Measurements from ENCODE around the gene LIPE. TPM values are rescaled to one million over a fixed set of nuclear protein-coding genes. Genes with fewer than 3 reads are reported as not detected.

The LIPE gene, protein sequence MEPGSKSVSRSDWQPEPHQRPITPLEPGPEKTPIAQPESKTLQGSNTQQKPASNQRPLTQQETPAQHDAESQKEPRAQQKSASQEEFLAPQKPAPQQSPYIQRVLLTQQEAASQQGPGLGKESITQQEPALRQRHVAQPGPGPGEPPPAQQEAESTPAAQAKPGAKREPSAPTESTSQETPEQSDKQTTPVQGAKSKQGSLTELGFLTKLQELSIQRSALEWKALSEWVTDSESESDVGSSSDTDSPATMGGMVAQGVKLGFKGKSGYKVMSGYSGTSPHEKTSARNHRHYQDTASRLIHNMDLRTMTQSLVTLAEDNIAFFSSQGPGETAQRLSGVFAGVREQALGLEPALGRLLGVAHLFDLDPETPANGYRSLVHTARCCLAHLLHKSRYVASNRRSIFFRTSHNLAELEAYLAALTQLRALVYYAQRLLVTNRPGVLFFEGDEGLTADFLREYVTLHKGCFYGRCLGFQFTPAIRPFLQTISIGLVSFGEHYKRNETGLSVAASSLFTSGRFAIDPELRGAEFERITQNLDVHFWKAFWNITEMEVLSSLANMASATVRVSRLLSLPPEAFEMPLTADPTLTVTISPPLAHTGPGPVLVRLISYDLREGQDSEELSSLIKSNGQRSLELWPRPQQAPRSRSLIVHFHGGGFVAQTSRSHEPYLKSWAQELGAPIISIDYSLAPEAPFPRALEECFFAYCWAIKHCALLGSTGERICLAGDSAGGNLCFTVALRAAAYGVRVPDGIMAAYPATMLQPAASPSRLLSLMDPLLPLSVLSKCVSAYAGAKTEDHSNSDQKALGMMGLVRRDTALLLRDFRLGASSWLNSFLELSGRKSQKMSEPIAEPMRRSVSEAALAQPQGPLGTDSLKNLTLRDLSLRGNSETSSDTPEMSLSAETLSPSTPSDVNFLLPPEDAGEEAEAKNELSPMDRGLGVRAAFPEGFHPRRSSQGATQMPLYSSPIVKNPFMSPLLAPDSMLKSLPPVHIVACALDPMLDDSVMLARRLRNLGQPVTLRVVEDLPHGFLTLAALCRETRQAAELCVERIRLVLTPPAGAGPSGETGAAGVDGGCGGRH
- total RNA-seq, result 10 to 100 TPM; 12.5 to 25.5 TPM

DNA sequence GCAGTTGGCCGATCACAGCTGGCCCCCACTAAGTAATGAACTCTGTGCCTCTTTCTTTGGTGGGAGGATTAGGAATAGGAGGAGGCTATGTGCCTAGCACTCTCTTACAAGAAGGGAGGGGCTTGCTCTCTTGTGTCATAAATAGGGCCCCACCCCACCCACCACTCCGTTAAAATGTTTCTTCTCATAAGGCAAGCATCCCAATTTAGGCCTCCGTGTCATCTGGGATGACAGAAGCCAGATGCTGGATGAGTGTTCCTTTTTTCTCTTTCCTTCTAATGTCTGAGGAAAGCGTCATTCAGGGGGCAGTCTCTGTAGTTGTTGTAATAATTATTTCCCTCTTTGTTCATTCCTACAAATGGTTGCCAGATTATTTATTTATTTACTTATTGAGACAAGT lies at the start of gene LIPE:
TSS of gene LIPE (minus strand) at position 76 of the 400 bp plus-strand sequence. CDS start 239 bp downstream, outside the sequence.
- Mint-ChIP-seq H3K4me1 (peaks cover 8% of the 10 kb centered on the region), H3K36me3 (ENCODE audit: low read depth) (no peaks in the 10 kb centered on the region), H3K27ac (no peak within 1 kb of the TSS), H3K27me3 (no peaks in the 10 kb centered on the region), H3K4me3 (no peak within 1 kb of the TSS), H3K9me3 (no peaks in the 10 kb centered on the region)
- ATAC-seq (replicated peaks), result no peak

DNA sequence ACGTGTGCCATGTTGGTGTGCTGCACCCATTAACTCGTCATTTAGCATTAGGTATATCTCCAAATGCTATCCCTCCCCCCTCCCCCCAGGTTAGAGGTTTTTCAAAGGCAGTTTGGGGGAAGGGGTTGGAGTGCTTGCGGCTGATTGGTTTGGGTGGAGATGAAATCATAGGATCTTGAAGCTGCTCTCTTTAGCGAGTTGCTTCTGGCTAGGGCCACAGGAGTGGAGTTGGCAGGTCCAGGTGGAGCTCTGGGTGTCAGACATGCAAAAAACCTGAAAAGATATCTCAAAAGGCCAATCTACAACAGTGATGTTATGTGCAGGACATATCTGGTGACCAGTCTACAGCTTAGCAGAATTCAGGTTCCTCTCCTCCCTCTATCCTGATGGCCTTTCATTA lies 48.2 kb upstream of the LIPE start:
- H3K27me3 Mint-ChIP-seq, result no peaks in the 10 kb centered on the region
- peaks cover 4% of the 10 kb centered on the region for H3K9me3 Mint-ChIP-seq
- ATAC-seq (replicated peaks), result no peak
- H3K4me1 Mint-ChIP-seq, result peaks cover 10% of the 10 kb centered on the region
- no peak overlapping the region for H3K27ac Mint-ChIP-seq
- no peaks in the 10 kb centered on the region for H3K36me3 Mint-ChIP-seq (ENCODE audit: low read depth)
- H3K4me3 Mint-ChIP-seq, result no peak overlapping the region

DNA sequence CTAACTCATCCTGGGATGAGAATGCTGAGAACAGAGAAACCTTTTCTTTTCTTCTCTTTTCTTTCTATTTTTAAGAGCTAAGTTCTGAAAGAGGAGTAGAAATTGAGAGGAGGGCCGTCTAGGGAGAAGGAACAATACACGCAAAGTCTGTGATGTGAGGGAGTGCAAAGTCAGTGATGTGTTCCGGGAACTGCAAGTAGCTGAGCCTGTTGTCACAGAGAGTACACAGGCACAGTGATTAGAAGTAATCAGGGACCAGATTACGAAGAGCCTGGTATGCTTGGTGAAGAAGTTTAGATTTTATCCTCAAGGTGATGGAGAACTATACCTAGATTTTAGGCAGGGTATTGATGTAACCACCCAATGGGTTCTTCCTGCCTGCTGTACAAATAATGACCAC lies 47.6 kb upstream of the LIPE start:
- no peak for ATAC-seq (replicated peaks)
- H3K4me1 Mint-ChIP-seq, result peaks cover 10% of the 10 kb centered on the region
- no peaks in the 10 kb centered on the region for H3K36me3 Mint-ChIP-seq (ENCODE audit: low read depth)

DNA sequence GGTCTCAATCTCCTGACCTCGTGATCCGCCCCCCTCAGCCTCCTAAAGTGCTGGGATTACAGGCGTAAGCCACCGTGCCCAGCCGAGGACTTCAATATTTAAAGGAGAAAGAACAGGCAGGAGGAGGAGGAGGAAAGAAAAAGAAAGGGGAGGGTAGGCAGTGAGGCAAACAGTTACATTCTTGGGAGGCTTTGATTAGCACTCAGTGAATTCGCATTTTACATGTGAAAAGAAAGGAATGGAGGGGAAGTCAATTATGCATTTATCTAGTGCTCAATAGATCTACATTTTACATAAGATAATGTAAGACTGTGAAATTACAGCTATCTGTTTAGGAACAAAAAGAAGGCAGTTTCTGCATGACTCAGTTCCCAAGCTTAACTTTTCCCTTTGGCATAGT lies 46.5 kb upstream of the LIPE start:
- no peaks in the 10 kb centered on the region for H3K9me3 Mint-ChIP-seq
- H3K4me3 Mint-ChIP-seq, result no peak overlapping the region
- no peaks in the 10 kb centered on the region for H3K36me3 Mint-ChIP-seq (ENCODE audit: low read depth)
- no peaks in the 10 kb centered on the region for H3K4me1 Mint-ChIP-seq
- no peak for ATAC-seq (replicated peaks)
- H3K27ac Mint-ChIP-seq, result no peak overlapping the region
- H3K27me3 Mint-ChIP-seq, result no peaks in the 10 kb centered on the region

More for the DNA sequence above, 47.6 kb upstream of the LIPE start:
- Mint-ChIP-seq H3K27me3 (no peaks in the 10 kb centered on the region), H3K4me3 (no peak overlapping the region), H3K27ac (no peak overlapping the region), H3K9me3 (peaks cover 4% of the 10 kb centered on the region)

DNA sequence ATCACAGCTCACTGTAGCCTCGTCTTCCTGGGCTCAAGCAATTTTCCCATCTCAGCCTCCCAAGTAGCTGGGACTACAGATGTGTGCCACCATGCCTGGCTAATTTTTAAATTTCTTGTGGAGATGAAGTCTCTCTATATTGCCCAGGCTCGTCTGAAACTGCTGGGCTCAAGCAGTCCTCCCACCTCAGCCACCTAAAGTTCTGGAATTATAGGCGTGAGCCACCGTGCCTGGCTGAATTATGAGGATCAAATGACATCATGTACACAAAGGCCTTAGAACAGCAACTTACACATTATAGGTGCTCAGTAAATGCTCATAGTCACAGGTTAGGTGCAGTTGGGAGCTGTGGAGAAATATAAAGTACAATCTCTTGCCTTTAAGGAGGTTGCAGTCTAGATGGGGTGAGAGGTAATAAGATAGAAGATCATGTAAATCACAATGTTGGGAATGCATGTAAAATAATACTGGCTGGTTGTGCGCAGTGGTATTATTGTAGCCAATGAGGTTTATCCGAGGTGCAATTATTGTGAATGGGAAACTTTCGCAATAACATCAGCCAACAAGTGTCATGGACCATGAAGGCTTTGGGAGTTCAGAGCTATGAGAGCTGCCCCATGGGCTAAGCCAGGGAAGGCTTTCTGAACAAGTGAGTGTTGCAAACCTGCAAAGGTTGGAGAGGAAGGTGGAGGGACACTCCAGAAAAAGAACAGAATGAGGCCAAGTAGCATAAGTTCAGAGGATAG lies 45.4 kb upstream of the LIPE start:
- Mint-ChIP-seq H3K27ac (no peak overlapping the region), H3K4me3 (no peak overlapping the region), H3K36me3 (ENCODE audit: low read depth) (no peaks in the 10 kb centered on the region), H3K27me3 (no peaks in the 10 kb centered on the region), H3K4me1 (peaks cover 5% of the 10 kb centered on the region), H3K9me3 (no peaks in the 10 kb centered on the region)
- no peak for ATAC-seq (replicated peaks)

DNA sequence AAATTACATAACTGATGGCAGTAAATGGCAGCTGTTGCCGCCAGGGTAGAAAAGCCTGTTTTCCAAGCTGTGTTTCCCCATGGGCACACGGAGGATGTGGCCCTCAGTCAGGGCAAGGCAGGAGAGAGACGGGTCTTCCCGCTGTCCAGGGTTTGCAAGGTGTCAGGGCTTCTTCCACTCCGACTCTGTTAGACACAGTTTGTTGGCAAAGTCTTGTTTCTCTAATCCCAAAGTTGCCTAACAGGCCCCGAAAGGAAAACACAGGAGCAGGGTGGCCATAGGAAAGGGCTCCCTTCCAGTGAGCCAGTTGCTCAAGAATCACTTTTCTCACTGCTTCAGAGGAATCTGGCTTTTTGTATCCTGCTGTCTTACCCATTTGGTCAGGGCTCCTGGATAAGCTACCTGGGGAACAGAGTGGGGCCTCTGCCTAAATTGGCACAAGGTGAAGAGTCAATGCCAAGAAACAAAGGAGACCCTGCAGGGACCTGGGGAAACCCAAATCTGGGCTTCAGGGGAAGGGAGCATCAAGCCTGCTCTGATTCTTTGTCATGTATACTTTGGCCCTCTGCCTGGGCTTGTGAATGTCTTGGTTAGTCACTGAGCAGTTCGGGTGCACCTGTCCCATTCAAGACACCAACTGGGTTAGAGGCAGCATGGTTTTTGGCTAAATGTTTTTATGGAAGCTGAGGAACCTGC lies 44.5 kb upstream of the LIPE start:
- H3K27ac Mint-ChIP-seq, result no peak overlapping the region
- no peaks in the 10 kb centered on the region for H3K27me3 Mint-ChIP-seq
- H3K36me3 Mint-ChIP-seq (ENCODE audit: low read depth), result no peaks in the 10 kb centered on the region
- no peak overlapping the region for H3K4me3 Mint-ChIP-seq
- no peak for ATAC-seq (replicated peaks)
- no peaks in the 10 kb centered on the region for H3K9me3 Mint-ChIP-seq
- H3K4me1 Mint-ChIP-seq, result peaks cover 12% of the 10 kb centered on the region

DNA sequence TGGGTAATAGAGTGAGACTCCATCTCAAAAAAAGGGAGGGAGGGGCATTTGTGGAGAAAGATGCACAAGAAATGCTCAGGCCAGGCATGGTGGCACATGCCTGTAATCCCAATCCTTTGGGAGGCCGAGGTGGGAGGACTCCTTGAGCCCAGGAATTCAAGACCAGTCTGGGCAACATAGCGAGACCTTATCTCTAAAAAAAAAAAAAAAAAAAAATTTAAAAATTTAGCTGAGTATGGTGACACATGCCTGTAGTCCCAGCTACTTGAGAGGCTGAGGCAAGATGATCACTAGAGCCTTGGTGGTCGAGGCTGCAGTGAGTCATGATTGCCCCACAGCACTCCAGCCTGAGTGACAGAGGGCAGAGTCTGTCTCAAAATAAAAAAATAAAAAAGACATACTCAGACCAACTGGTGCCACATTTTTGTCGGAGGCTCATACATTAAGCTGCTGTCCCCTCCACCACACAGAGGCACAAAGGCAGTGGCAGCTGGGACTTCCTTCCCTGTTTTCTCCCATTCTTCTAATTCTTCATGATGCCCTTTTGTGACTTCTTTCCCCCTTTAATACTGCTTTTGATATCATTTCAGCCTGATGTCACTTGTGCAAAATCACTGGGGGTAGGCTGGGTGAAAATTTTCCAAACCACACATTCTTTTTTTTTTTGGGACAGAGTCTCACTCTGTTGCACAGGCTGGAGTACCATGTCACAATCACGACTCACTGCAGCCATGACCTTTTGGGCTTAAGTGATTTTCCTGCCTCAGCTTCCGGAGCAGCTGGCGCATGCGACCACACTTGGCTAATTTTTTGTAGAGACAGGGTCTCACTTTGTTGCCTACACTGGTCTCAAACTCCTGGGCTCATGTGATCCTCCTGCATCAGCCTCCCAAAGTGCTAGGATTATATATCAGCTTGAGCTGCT lies 42.4 kb upstream of the LIPE start:
- Mint-ChIP-seq H3K36me3 (ENCODE audit: low read depth) (no peaks in the 10 kb centered on the region), H3K27ac (no peak overlapping the region), H3K27me3 (no peaks in the 10 kb centered on the region), H3K9me3 (no peaks in the 10 kb centered on the region), H3K4me1 (peaks cover 16% of the 10 kb centered on the region), H3K4me3 (no peak overlapping the region)
- ATAC-seq (replicated peaks), result peak; percentile 81

DNA sequence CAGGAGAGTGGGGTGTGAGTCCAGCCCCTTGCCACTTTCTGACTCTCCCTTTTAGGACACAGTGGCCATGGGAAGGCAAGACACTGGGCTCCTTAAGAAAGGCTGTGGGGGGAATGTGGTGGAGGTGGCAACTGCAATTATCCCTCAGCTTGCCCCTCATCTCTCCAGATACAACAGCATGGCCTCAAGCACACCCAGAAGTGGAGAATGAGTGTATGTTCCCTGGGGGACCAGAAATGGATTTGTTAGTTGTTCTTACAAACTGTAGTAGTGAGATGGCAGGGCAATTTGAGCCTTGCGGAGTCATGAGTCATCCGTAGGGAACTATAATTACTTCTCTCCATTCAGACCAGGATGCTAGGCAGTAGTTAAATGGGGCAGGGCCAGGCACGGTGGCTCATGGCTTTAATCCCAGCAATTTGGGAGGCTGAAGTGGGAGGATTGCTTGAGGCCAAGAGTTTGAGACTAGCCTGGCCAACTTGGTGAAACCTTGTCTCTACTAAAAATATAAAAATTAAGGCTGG lies 41.1 kb upstream of the LIPE start:
- no peaks in the 10 kb centered on the region for H3K9me3 Mint-ChIP-seq
- no peaks in the 10 kb centered on the region for H3K27me3 Mint-ChIP-seq
- no peak for ATAC-seq (replicated peaks)
- no peaks in the 10 kb centered on the region for H3K36me3 Mint-ChIP-seq (ENCODE audit: low read depth)
- H3K4me3 Mint-ChIP-seq, result no peak overlapping the region
- H3K4me1 Mint-ChIP-seq, result peaks cover 16% of the 10 kb centered on the region
- no peak overlapping the region for H3K27ac Mint-ChIP-seq

DNA sequence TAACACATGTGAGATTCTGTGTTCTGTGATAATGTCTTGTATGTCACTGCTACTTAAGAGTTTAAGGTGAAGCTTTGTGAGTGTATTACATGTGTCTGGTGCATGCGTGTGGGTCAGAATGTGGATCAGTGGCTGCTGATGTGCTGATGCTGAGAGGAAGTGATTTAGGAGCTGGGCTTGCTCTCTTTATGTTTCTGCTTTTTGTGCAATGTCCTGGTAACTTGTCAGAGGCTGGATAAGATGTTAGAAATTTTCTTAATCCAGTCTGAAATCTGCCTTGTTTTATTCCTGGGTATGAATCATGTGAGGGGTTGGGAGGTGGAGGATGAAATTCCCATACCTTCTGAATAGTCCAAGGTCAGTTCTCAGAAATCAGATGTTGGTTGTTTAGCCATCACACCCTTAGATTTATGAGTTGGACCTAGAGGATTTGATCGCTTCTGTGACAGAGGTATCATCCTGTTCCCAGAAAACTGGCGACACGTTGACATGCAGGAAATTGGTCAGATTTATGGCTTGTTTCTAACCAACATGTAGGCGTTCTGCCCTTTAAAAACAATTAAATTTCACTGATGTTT lies 40.1 kb upstream of the LIPE start:
- peak overlapping the region; percentile 15 for H3K4me3 Mint-ChIP-seq
- H3K9me3 Mint-ChIP-seq, result no peaks in the 10 kb centered on the region
- no peaks in the 10 kb centered on the region for H3K36me3 Mint-ChIP-seq (ENCODE audit: low read depth)
- ATAC-seq (replicated peaks), result peak; percentile 39
- peaks cover 16% of the 10 kb centered on the region for H3K4me1 Mint-ChIP-seq
- H3K27me3 Mint-ChIP-seq, result no peaks in the 10 kb centered on the region
- H3K27ac Mint-ChIP-seq, result peak overlapping the region; percentile 12

DNA sequence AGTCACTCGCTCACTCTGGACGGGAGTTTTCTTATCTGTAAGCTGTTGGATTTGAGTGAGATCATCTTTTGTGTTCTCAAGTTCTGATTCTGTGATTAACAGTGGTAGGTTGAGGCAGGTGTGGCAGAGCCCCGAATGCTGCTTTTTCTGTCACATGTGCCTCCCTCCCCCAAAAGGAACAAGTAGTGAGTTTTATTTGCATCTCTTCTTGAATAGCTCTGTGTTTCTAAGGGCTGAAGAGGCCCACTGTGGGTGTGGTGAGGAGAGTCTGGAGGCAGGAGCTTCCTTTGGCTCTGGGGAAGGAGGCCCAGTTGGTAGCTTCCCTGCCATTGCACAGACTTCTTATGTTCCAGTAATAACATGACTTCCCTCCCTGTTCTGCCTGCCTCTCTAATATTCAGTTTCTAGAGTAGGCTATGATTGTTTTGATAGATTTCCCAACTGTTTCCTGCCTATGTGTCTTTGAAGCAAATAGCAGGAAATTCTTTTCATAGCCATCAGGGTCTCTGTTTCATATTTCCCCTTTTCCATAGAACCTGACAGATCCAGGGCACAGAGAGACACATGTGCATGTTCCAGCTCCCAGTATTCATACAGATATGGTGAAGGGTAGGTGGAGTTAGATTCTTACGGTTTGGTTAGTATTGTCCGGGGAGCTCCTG lies 39.5 kb upstream of the LIPE start:
- peak overlapping the region; percentile 15 for H3K4me3 Mint-ChIP-seq
- H3K9me3 Mint-ChIP-seq, result no peaks in the 10 kb centered on the region
- H3K4me1 Mint-ChIP-seq, result peaks cover 16% of the 10 kb centered on the region
- no peaks in the 10 kb centered on the region for H3K27me3 Mint-ChIP-seq
- H3K27ac Mint-ChIP-seq, result peak overlapping the region; percentile 12
- no peaks in the 10 kb centered on the region for H3K36me3 Mint-ChIP-seq (ENCODE audit: low read depth)
- no peak for ATAC-seq (replicated peaks)

DNA sequence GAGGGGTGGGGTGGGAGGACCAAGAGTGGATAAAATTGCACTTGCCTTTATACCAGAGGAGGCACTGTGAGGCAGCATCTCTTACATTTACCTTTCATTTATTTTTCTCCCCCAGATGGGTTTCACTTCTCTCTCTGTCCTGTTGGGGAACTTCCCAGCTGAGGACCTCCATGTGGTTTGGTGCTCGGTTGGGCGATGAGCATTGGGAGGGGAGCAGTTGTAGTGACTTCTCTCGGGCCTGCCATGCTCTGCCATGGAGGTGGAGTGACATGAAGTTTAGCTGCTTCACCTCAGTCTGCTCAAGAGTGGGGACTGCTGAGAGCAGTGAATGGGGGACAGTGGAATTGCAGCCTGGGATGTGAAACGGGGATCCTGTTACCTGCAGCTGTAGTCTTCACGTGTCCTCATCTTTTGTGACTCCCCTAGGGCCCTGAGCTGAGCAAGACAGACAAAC lies 38.7 kb upstream of the LIPE start:
- ATAC-seq (replicated peaks), result no peak
- peaks cover 16% of the 10 kb centered on the region for H3K4me1 Mint-ChIP-seq
- no peak overlapping the region for H3K4me3 Mint-ChIP-seq
- H3K27me3 Mint-ChIP-seq, result no peaks in the 10 kb centered on the region
- no peaks in the 10 kb centered on the region for H3K9me3 Mint-ChIP-seq
- H3K27ac Mint-ChIP-seq, result no peak overlapping the region
- no peaks in the 10 kb centered on the region for H3K36me3 Mint-ChIP-seq (ENCODE audit: low read depth)

DNA sequence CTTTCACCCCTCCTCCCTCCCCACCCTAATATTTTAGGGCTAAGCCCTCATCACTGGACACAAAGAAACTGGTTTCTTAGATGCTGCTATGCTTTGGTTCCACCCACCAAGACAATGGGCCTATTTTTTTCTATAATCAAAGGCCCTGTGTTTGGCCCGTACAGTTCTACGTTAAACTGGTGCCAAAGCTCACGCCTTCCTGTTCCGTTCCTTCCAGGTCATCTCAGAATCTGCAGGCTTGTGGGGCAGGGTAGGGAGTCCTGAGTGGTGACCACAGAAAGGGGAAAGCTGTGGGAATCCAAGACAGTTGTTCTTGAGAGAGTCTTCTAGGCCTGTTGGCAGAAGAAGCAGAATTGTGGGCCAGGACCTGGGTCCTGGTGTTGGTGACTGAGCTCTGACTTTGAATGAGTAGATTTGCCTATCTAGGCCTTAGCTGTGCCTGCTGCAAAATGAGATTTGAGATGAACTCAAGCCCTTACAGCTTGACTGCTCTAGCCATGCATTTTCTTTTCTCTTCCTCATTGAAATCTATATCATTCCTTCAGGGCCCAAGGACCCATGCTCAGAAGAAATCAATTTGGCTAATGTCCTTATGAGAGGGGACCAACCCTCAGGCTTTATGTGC lies 34.6 kb upstream of the LIPE start:
- H3K36me3 Mint-ChIP-seq (ENCODE audit: low read depth), result no peaks in the 10 kb centered on the region
- no peaks in the 10 kb centered on the region for H3K9me3 Mint-ChIP-seq
- no peak overlapping the region for H3K27ac Mint-ChIP-seq
- H3K4me3 Mint-ChIP-seq, result no peak overlapping the region
- peaks cover 5% of the 10 kb centered on the region for H3K4me1 Mint-ChIP-seq
- no peaks in the 10 kb centered on the region for H3K27me3 Mint-ChIP-seq
- no peak for ATAC-seq (replicated peaks)
